ENCODE measurements around the gene INKA2. TPM values are rescaled to one million over a fixed set of nuclear protein-coding genes. Genes with fewer than 3 reads are reported as not detected.

INKA2 gene
- total and polyA plus RNA-seq, 10 of the 15 experiments (the other 5 are each of a cell fraction or from before 2014, with no cell fraction given) = 0.38 to 5.1 (median 1.3) TPM; not detected in 1

- no peak overlapping the region for H3K4me3 ChIP-seq
- ATAC-seq = no peak
- H4K20me1 ChIP-seq (ENCODE audit: control insufficient read depth, insufficient read depth) = no peaks in the 10 kb centered on the region
- peaks cover 2% of the 10 kb centered on the region; the same call in 1 of the 2 replicates for H3K4me1 ChIP-seq (ENCODE audit: control insufficient read depth, insufficient read depth, low read length)
- 51% methylated on average over 2 of the region's 2 CpGs for WGBS (ENCODE audit: insufficient coverage, insufficient replicate concordance, low lambda C conversion rate, missing lambda C conversion rate)
- H3K27ac ChIP-seq (ENCODE audit: control insufficient read depth, insufficient read depth) = no peak overlapping the region
- in situ Hi-C loops (cut with MboI) = loop anchor here (5.0 to 10.0 kb wide), 2 partner anchors 247 to 875 kb away; partner anchors contain the start of genes ADORA3 and TMIGD3
- H2AFZ ChIP-seq (ENCODE audit: control insufficient read depth, low read depth, low read length) = peak overlapping the region; percentile 39
- H3K9ac ChIP-seq (ENCODE audit: control insufficient read depth, insufficient read depth, low read length) = no peak overlapping the region
- FAIRE-seq = peak; percentile 35
- POLR2A ChIA-PET = interaction anchor here (1.0 to 1.2 kb wide), 3 partner anchors 14 to 37 kb away, joined by 3 to 4 read pairs (median 3); partner anchors contain the start of gene INKA2
- no peak for TF ChIP-seq ZBTB40 (IDR thresholded peaks at IDR 0.05; ENCODE audit: borderline replicate concordance)
- no peak for TF ChIP-seq EED (IDR thresholded peaks at IDR 0.05; ENCODE audit: low read depth)
- TF ChIP-seq RBBP5 (conservative IDR thresholded peaks at IDR 0.05) = no peak
- TF ChIP-seq NR2C2 (IDR thresholded peaks at IDR 0.05; ENCODE audit: borderline replicate concordance, control insufficient read depth, insufficient read length, low read depth) = no peak
- no peak for TF ChIP-seq KDM1A (IDR thresholded peaks at IDR 0.05; ENCODE audit: borderline replicate concordance)
- no peak for TF ChIP-seq PML (IDR thresholded peaks at IDR 0.05; ENCODE audit: low read length)
- TF ChIP-seq NFYB (IDR thresholded peaks at IDR 0.05; ENCODE audit: insufficient read depth, low read depth, low read length) = no peak
- no peak for TF ChIP-seq CEBPZ (IDR thresholded peaks at IDR 0.05; ENCODE audit: low read depth, low read length)
- TF ChIP-seq BCL11A (IDR thresholded peaks at IDR 0.05; ENCODE audit: low read depth, low read length) = no peak
- intact Hi-C loops (cut with micrococcal nuclease; ENCODE audit: unreplicated experiment) = loop anchor here (10.0 kb wide), 1 partner anchor 607 kb away; the partner anchor contains the start of genes CEPT1 and DRAM2
- CTCF ChIA-PET = interaction anchor here (0.6 to 9.3 kb wide), 13 partner anchors 9 to 275 kb away, joined by 3 to 109 read pairs (median 8); partner anchors contain the start of gene INKA2
- H3K36me3 ChIP-seq (ENCODE audit: control insufficient read depth in 2 of 2, insufficient read depth in 2 of 2, low read length in 1 of 2) = no peaks in the 10 kb centered on the region
- peaks cover 22% of the 10 kb centered on the region for H3K79me2 ChIP-seq (ENCODE audit: control insufficient read depth, insufficient read depth, low read length)
- no peaks in the 10 kb centered on the region for H3K9me3 ChIP-seq (replicated peaks; ENCODE audit: control insufficient read depth, insufficient read depth, low read length)
- RAD21 ChIA-PET (ENCODE audit: unreplicated experiment) = interaction anchor here (1.0 to 7.7 kb wide), 5 partner anchors 13 to 270 kb away, joined by 3 to 68 read pairs (median 4); partner anchors contain the start of gene INKA2
- H3K27me3 ChIP-seq (replicated peaks in 1 of 2; ENCODE audit: control insufficient read depth in 2 of 2, insufficient read depth in 2 of 2, low read length in 1 of 2) = no peaks in the 10 kb centered on the region
- SMC1A ChIA-PET (ENCODE audit: uncharacterized antibody, unreplicated experiment) = interaction anchor here (0.6 to 12.9 kb wide), 11 partner anchors 13 to 275 kb away, joined by 3 to 123 read pairs (median 5); partner anchors contain the start of gene INKA2
- peak overlapping the region; percentile 30; the same call in 1 of the 2 replicates for H3K4me2 ChIP-seq (ENCODE audit: control insufficient read depth, insufficient read depth)
- no TSS peak for BruUV-seq (replicated peaks)
- no peak for DNase-seq (ENCODE audit: low read depth, low spot score)
These were observed 12.8 kb upstream of the INKA2 start for GRCh38 chr1:111751906-111752575.
